HL-60 (cell line): ENCODE results near the gene SRBD1.

Experiments
- DNase-seq, 2 experiments: peaks; one replicate each; pipeline ENCODE4 v3.0.0-alpha.2; 2010 to 2020; ENCODE audit warnings: low read depth in 1 of 2, low spot score in 1 of 2
- H3K27ac ChIP-seq: fragments of 250-450 bp; sonication (Bioruptor Pico); replicated peaks from 2 replicates; pipeline ENCODE4 v1.5.1; 2020; ENCODE audit warnings: mild to moderate bottlenecking, moderate library complexity
- H3K27me3 ChIP-seq: fragments of 250-450 bp; sonication (Bioruptor Pico); 2 replicates; pipeline ENCODE4 v1.5.1; 2021; ENCODE audit warnings: mild to moderate bottlenecking, moderate library complexity; ENCODE audit not compliant: insufficient read depth, poor library complexity, severe bottlenecking
- H3K4me3 ChIP-seq: replicated peaks from 2 replicates; pipeline ENCODE4 v1.5.1; 2011; ENCODE audit warnings: mild to moderate bottlenecking, control low read depth, low read length; ENCODE audit not compliant: insufficient read depth
- GABPA ChIP-seq: IDR thresholded peaks from 2 replicates; pipeline ENCODE4 v1.6.1; 2012; ENCODE audit warnings: low read depth
- POLR2AphosphoS5 ChIP-seq: IDR thresholded peaks from 2 replicates; pipeline ENCODE4 v1.6.1; 2012; ENCODE audit warnings: low read depth
- REST ChIP-seq: IDR thresholded peaks from 2 replicates; pipeline ENCODE4 v1.6.1; 2012; ENCODE audit warnings: low read depth; ENCODE audit not compliant: insufficient replicate concordance
- SPI1 ChIP-seq: IDR thresholded peaks from 2 replicates; pipeline ENCODE4 v1.6.1; 2012; ENCODE audit warnings: low read depth, mild to moderate bottlenecking, borderline replicate concordance
- TF ChIP-seq, protein P1 (sequence below): IDR thresholded peaks from one replicate; pipeline ENCODE4 v1.5.1; 2011; ENCODE audit warnings: low read length, control low read depth, inconsistent platforms; ENCODE audit not compliant: insufficient read depth

Gene SRBD1

DNA sequence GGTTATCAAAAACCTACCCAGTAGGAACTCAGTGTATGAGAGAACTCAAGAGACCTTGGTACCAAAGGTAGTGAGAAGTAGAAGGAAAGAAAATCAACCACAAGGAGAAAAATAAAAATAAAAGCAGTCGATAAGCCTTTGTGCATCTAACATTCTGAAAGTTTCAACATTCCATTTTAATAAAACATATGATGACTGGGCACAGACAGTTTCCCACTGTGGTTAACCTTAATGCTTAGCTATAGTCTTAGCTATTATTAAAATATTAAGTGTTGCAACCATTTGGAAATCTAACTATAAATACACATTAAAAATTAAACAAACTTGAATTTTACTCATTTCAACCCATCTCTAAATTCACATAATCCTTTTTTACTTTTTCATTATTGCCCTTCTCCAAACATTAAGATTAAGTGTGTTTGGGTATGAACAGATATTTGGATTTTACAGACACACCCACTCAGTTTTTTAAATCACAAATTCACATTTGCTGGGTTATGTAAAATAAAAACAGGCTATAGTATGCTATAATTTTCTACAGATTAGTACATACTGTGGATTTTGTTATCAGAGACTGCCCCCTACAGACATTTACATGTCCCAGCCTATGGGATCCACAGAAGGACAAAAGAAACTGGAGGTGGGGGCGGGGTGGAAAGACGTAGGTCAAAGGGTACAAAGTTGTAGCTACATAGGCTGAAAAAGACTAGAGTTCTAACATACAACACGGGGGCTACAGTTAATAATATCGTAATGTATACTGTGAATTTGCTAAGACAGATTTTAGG is 32.8 kb downstream of the SRBD1 start:
- Histone ChIP-seq H3K27ac (no peak overlapping the region), H3K27me3 (no peaks in the 10 kb centered on the region), H3K4me3 (no peak overlapping the region)
- TF ChIP-seq SPI1 (no peak), GABPA (no peak), REST (no peak), POLR2AphosphoS5 (no peak)
- TF ChIP-seq, protein P1, sequence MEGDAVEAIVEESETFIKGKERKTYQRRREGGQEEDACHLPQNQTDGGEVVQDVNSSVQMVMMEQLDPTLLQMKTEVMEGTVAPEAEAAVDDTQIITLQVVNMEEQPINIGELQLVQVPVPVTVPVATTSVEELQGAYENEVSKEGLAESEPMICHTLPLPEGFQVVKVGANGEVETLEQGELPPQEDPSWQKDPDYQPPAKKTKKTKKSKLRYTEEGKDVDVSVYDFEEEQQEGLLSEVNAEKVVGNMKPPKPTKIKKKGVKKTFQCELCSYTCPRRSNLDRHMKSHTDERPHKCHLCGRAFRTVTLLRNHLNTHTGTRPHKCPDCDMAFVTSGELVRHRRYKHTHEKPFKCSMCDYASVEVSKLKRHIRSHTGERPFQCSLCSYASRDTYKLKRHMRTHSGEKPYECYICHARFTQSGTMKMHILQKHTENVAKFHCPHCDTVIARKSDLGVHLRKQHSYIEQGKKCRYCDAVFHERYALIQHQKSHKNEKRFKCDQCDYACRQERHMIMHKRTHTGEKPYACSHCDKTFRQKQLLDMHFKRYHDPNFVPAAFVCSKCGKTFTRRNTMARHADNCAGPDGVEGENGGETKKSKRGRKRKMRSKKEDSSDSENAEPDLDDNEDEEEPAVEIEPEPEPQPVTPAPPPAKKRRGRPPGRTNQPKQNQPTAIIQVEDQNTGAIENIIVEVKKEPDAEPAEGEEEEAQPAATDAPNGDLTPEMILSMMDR = no peak
- DNase-seq = peak; percentile 26 to 57

DNA sequence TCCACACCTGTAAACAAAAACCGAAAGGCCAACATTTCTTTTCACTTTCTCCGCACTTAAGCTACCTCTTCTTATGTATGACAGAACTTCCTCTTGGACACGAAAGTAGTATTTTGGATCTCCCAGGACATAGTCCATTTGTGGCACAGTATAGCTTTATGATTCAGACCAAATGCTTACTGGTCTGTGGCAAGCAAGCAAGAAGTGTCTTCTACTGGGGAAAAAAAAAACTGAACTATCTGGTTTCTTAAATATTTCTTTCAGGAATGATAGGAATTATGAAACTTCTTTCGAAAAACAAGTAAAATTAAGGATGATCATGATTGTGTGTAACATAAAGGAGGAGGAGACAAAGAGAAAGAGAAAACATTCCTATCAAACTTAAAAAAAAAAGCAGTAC is 33.6 kb downstream of the SRBD1 start:
- DNase-seq = no peak
- no peak overlapping the region for H3K4me3 ChIP-seq
- H3K27me3 ChIP-seq = no peaks in the 10 kb centered on the region
- no peak overlapping the region for H3K27ac ChIP-seq
- TF ChIP-seq, protein P1 = no peak
- no peak for TF ChIP-seq SPI1
- TF ChIP-seq REST = no peak
- no peak for TF ChIP-seq POLR2AphosphoS5
- TF ChIP-seq GABPA = no peak

DNA sequence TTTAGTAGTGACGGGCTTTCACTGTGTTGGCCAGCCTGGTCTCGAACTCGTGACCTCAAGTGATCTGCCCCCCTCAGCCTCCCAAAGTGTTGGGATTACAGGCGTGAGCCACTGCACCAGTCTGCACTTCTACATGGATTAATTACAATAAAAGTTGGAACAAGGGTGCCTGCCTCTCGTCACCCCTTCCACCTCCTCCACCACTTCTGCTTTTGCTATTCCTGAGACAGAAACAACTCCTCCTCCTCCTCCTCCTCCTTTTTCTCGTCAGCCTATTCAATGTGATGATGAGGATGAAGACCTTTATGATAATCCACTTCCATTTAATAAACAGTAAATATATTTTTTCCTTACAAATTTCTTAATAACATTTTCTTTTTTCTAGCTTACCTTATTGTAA is 35.2 kb downstream of the SRBD1 start:
- H3K27me3 ChIP-seq = no peaks in the 10 kb centered on the region

More for the DNA sequence above, 35.2 kb downstream of the SRBD1 start:
- DNase-seq = peak in 1 of 2 experiments; percentile 44
- no peak for TF ChIP-seq GABPA
- TF ChIP-seq REST = no peak
- peak; percentile 95 for TF ChIP-seq SPI1
- TF ChIP-seq, protein P1 = no peak
- TF ChIP-seq POLR2AphosphoS5 = no peak
- no peak overlapping the region for H3K27ac ChIP-seq
- H3K4me3 ChIP-seq = no peak overlapping the region
